MM.1S (cell line): ENCODE data around the gene ARL17B.
"Not testable (repeated sequence)": the region's sequence is repeated elsewhere in the genome, so short reads cannot be mapped to it uniquely, and the experiment has no call there.

ENCODE experiments used
- CTCF ChIP-seq: fragments of 300-600 bp; sonication (generic); IDR thresholded peaks from 2 replicates; pipeline ENCODE4 v1.5.1; 2016; ENCODE audit warnings: antibody characterized with exemption, low read length, mixed read lengths
- EZH2 ChIP-seq: fragments of 300-600 bp; sonication (generic); optimal IDR thresholded peaks from 2 replicates; pipeline ENCODE3; 2017; ENCODE audit warnings: low read depth, mild to moderate bottlenecking, antibody characterized with exemption, low read length, mixed read lengths

DNA sequence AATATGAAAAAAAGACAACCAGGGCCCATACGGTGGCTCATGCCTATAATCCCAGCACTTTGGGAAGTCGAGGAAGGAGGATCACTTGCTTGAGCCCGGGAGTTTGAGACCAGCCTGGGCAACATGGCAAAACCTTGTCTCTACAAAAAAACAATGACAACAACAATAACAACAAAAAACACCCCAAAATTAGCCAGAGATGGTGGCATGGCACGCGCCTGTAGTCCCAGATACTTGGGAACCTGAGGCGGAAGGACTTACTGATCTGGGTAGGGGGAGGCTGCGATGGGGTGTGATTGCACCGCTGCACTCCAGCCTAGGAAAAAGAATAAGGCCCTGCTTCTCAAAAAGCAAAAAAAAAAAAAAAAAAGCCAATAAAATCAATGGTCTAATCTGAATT is 69.9 kb downstream of the ARL17B start:
- not testable (repeated sequence) for TF ChIP-seq CTCF, EZH2
